ENCODE measurements around the gene SPATC1L. TPM values are rescaled to one million over a fixed set of nuclear protein-coding genes. Genes with fewer than 3 reads are reported as not detected.

The SPATC1L gene
- total RNA-seq, 1 experiment from 2014 or later: 36.0 TPM

GRCh38 chr21:46207006-46207919 lies 23.0 kb upstream of the SPATC1L start:
- no peak overlapping the region for H2BK12ac ChIP-seq (ENCODE audit: insufficient read length, low read depth, low read length)
- no peak overlapping the region for H2AK5ac ChIP-seq (ENCODE audit: insufficient read length, low read length)
- H2AFZ ChIP-seq (ENCODE audit: low read length): no peak overlapping the region
- no peak overlapping the region for H2BK15ac ChIP-seq (ENCODE audit: low read depth, low read length)
- Mint-ChIP-seq H3K4me3 (no peak overlapping the region; a peak in 1 of 5 replicates), H3K9me3 (no peaks in the 10 kb centered on the region), H3K27ac (peak overlapping the region in 2 of 3 experiments; percentile 62 to 93; a peak in 3 of 7 replicates), H3K27me3 (ENCODE audit: low read depth) (no peaks in the 10 kb centered on the region), H3K36me3 (ENCODE audit: insufficient read depth in 1 of 3, low read depth in 3 of 3) (peaks cover 36 to 65% (median 51%) of the 10 kb centered on the region in 3 experiments), H3K4me1 (peaks cover 6 to 9% of the 10 kb centered on the region in 2 experiments; a peak in 3 of 4 replicates)
- H3K79me2 ChIP-seq (ENCODE audit: insufficient read depth, low read length): no peaks in the 10 kb centered on the region
- H4K91ac ChIP-seq (ENCODE audit: insufficient read length, low read depth, low read length): no peak overlapping the region
- no peaks in the 10 kb centered on the region for H3K27me3 ChIP-seq (ENCODE audit: insufficient read depth, low read length)
- WGBS (ENCODE audit: extremely low coverage, insufficient read length, low lambda C conversion rate): no CpG with 5 or more reads among the region's 21 CpGs
- no peaks in the 10 kb centered on the region for H3K9me3 ChIP-seq (ENCODE audit: control insufficient read depth, low read depth, low read length)
- no peak overlapping the region for H2BK120ac ChIP-seq (ENCODE audit: low read depth, low read length, poor library complexity, severe bottlenecking)
- no peaks in the 10 kb centered on the region for H3K79me1 ChIP-seq (ENCODE audit: insufficient read depth, low read depth, low read length, poor library complexity, severe bottlenecking)
- H4K20me1 ChIP-seq (ENCODE audit: control insufficient read depth, insufficient read depth, insufficient read length): no peaks in the 10 kb centered on the region
- no peak for DNase-seq
- no peak overlapping the region for H3K56ac ChIP-seq (ENCODE audit: insufficient read length, low read depth, low read length)
- H3K14ac ChIP-seq (ENCODE audit: insufficient read depth, low read length): no peak overlapping the region
- no peaks in the 10 kb centered on the region for H3K4me1 ChIP-seq (ENCODE audit: insufficient read depth, low read length)
- H4K5ac ChIP-seq (ENCODE audit: insufficient read length, low read depth, low read length): no peak overlapping the region
- H3K4ac ChIP-seq (ENCODE audit: low read depth, low read length): no peak overlapping the region
- no peak overlapping the region for H3K9ac ChIP-seq (ENCODE audit: extremely low read depth, insufficient read length, low read length)
- no peak overlapping the region for H4K8ac ChIP-seq (replicated peaks; ENCODE audit: insufficient read length, low read depth, low read length)
- no peak overlapping the region for H3K4me2 ChIP-seq (ENCODE audit: insufficient read depth, insufficient read length, low read length)
- H3T11ph ChIP-seq (ENCODE audit: low read length): no peak overlapping the region
- no peak overlapping the region for H3K27ac ChIP-seq (ENCODE audit: insufficient read length, low read depth, low read length)
- H3K23ac ChIP-seq (ENCODE audit: insufficient read length, low read depth, low read length): no peak overlapping the region
- H2BK5ac ChIP-seq (ENCODE audit: insufficient read length, low read length): no peak overlapping the region
- H2BK20ac ChIP-seq (ENCODE audit: low read depth, low read length, poor library complexity, severe bottlenecking): no peak overlapping the region
- H3K23me2 ChIP-seq (ENCODE audit: insufficient read length, low read depth, low read length, poor library complexity, severe bottlenecking): no peaks in the 10 kb centered on the region
- no peak overlapping the region for H3K18ac ChIP-seq (ENCODE audit: insufficient read length, low read depth, low read length)
- no peak for TF ChIP-seq CTCF (conservative IDR thresholded peaks at IDR 0.05)

Measured in H9 (cell line).